Heart left ventricle (tissue), 16 donors: ENCODE results near the gene UNC119. TPM values are rescaled to one million over a fixed set of nuclear protein-coding genes. Genes with fewer than 3 reads are reported as not detected.

Experiments used
- ATAC-seq, 4 donors: fragments of 200-7000 bp; cut with Tn5 transposase; one replicate each; pipeline ENCODE4 v1.9.1; 2020 to 2022; ENCODE audit warnings: moderate library complexity in 4 of 4, mild to moderate bottlenecking in 3 of 4, moderate number of reproducible peaks in 1 of 4
- DNase-seq, 5 donors: peaks; one replicate each; pipeline ENCODE4 v3.0.0-alpha.2; 2020
- H3K27ac ChIP-seq, 12 donors: fragments of 200-600 bp; sonication (generic) in 4 of 12; one replicate each; pipeline versions ENCODE4 v1.5.0 to v1.8.0; 2016 to 2022; ENCODE audit warnings: mild to moderate bottlenecking in 2 of 12
- H3K27me3 ChIP-seq, 9 donors: fragments of 200-600 bp; sonication (generic) in 2 of 9; one replicate each; pipeline versions ENCODE4 v1.5.1 to v1.8.0; 2016 to 2022; ENCODE audit warnings: mild to moderate bottlenecking in 3 of 9
- H3K36me3 ChIP-seq, 9 donors: fragments of 200-600 bp; sonication (generic) in 2 of 9; one replicate each; pipeline versions ENCODE4 v1.5.0 to v1.8.0; 2018 to 2022; ENCODE audit warnings: mild to moderate bottlenecking in 2 of 9
- H3K4me1 ChIP-seq, 12 donors: fragments of 200-600 bp; sonication (generic) in 4 of 12; one replicate each; pipeline versions ENCODE4 v1.5.0 to v1.8.0; 2016 to 2022; ENCODE audit warnings: mild to moderate bottlenecking in 3 of 12
- H3K4me3 ChIP-seq, 12 donors: fragments of 200-600 bp; sonication (generic) in 4 of 12; one replicate each; pipeline versions ENCODE4 v1.5.0 to v1.8.0; 2017 to 2022; ENCODE audit warnings: mild to moderate bottlenecking in 9 of 12, moderate library complexity in 4 of 12
- H3K9me3 ChIP-seq, 12 donors: fragments of 200-600 bp; sonication (generic) in 4 of 12; one replicate each; pipeline versions ENCODE4 v1.5.0 to v1.8.0; 2016 to 2022; ENCODE audit warnings: mild to moderate bottlenecking in 1 of 12
- POLR2A ChIP-seq, 2 donors: fragments of 450-650 bp; IDR thresholded peaks; one replicate each; pipeline ENCODE4 v1.6.1; 2017; ENCODE audit warnings: antibody characterized with exemption in 2 of 2, mild to moderate bottlenecking in 2 of 2, moderate library complexity in 2 of 2
- WGBS, 4 donors: extraction: QIAGEN DNeasy Blood & Tissue Kit in 2 of 4; methylation state at CpG; one replicate each; pipeline versions ENCODE4 v1.1.5 to v1.1.7; 2013 to 2018; 5-methylcytosine and 5-hydroxymethylcytosine counted together
- intact Hi-C, 10 donors: fragments of 100-400 bp; cut with DNase I; formaldehyde crosslinking; loops; one replicate each; pipeline versions ENCODE4 v1.11.1 to v1.14.2; 2022
- polyA plus RNA-seq, 2 donors: library from polyadenylated mRNA; stranded (reverse); fragments of 200-250 nt; gene quantifications; one replicate each; pipeline ENCODE4 v1.2.3, GENCODE V29; 2013
- total RNA-seq, 9 donors: library from RNA; depleted of rRNA in 2 of 9; stranded (reverse); fragments of >200 nt in 2 of 9; fragmentation: NEBNext Ultra II Directional in 3 of 9; extraction: Animal tissue kit (Norgen Biotek cat#: 25700) in 3 of 9; gene quantifications; one replicate each; pipeline versions ENCODE4 v1.1.0 to v1.2.4, GENCODE V29; 2016 to 2023
- TF ChIP-seq, protein P1 (sequence below), 12 donors: fragments of 200-600 bp; sonication (generic) in 4 of 12; IDR thresholded peaks; one replicate each; pipeline versions ENCODE4 v1.5.0 to v1.8.0; 2018 to 2022; ENCODE audit warnings: antibody characterized with exemption in 12 of 12, mild to moderate bottlenecking in 5 of 12
- donor health status: ischemic (EF 13 %, LVEDD 7.1; RV severe dilation, severe dysfunction).
- donor health status: healthy with polysubstance abuse.
- donor health status: DM: no; HTN: yes; CAD: no.
- donor health status: DM: no; HTN: no; CAD: no.
- donor health status: ischemic (EF 25% LVEDD 6.9; RV normal size, moderate dysfunction).
- donor health status: ischemic (EF 25% LVEDD 5.7; RV mildly dilated, moderate dysfunction).
- donor health status: healthy.
- donor health status: DM: yes; HTN: yes; CAD: no.
- donor health status: ischemic (EF 35%, LVEDD 5.7; RV mildly dilated, moderate dysfunction).
- donor health status: nonischemic (EF 11% LVEDD 7.7; RV severe dilation, severe dysfunction).
- donor health status: DM: yes; HTN: yes; CAD: no.
- donor health status: PGD.
- donor health status: ischemic (EF 29% LVEDD 5.4; RV normal size, mild dysfunction).
- donor health status: nonischemic (EF 23%, LVEDD 6.1; RV moderate dilation, normal function).

The UNC119 gene
- total and polyA plus RNA-seq, 11 donors = 12.8 to 30.7 (median 19.2) TPM

DNA sequence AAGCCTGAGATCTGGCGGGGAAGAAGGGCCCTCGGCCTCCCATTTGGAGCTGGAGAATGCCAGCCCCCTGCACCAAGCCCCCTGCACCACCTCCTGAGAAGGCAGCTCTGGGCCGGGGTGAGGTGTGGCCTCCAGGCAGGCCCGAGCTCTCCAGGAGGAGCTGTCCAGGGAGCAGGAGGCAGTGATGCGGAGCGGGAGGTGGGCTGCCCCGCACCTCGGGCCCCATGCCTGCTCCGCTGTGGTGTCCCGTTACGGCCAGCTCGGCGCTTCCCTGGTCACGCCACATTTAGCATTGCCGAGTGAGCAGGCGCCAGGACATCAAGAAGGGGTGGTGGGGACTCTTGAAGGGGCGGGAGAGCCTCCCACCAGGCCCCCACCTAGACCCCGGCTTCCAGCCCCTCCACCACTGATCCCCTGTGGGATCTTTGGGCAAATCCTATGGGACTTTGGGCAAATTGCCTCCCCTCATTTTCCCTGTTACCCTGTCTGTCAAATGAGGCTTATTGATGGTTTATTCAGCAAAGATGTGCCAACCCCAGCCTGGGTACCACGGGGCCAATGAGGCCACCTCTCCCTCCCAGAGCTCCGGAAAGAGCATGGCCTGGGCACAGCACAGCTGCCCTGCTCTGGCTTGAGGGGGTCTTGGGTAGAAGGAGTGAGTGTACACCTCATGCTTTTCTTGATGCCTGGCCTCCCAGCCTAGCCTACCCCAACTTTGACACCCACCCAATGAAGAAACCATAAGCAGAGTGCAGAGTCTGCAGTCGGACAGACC is 30.9 kb downstream of the UNC119 start:
- Histone ChIP-seq H3K4me3 (no peak overlapping the region), H3K27me3 (peaks cover 0 to 5% (median 0%) of the 10 kb centered on the region in 9 donors), H3K36me3 (no peaks in the 10 kb centered on the region), H3K27ac (no peak overlapping the region), H3K9me3 (no peaks in the 10 kb centered on the region), H3K4me1 (no peaks in the 10 kb centered on the region)
- TF ChIP-seq, protein P1, sequence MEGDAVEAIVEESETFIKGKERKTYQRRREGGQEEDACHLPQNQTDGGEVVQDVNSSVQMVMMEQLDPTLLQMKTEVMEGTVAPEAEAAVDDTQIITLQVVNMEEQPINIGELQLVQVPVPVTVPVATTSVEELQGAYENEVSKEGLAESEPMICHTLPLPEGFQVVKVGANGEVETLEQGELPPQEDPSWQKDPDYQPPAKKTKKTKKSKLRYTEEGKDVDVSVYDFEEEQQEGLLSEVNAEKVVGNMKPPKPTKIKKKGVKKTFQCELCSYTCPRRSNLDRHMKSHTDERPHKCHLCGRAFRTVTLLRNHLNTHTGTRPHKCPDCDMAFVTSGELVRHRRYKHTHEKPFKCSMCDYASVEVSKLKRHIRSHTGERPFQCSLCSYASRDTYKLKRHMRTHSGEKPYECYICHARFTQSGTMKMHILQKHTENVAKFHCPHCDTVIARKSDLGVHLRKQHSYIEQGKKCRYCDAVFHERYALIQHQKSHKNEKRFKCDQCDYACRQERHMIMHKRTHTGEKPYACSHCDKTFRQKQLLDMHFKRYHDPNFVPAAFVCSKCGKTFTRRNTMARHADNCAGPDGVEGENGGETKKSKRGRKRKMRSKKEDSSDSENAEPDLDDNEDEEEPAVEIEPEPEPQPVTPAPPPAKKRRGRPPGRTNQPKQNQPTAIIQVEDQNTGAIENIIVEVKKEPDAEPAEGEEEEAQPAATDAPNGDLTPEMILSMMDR (IDR thresholded peaks at IDR 0.05) = no peak
- no peak for TF ChIP-seq POLR2A (IDR thresholded peaks at IDR 0.05)
- peak in 1 of 5 donors; percentile 53 for DNase-seq
- intact Hi-C loops = no loop called here
- WGBS, 4 donors = 50 to 74% (median 56%) methylated on average over 6 to 21 of the region's 21 CpGs
- peak in 1 of 4 donors; percentile 25 for ATAC-seq

DNA sequence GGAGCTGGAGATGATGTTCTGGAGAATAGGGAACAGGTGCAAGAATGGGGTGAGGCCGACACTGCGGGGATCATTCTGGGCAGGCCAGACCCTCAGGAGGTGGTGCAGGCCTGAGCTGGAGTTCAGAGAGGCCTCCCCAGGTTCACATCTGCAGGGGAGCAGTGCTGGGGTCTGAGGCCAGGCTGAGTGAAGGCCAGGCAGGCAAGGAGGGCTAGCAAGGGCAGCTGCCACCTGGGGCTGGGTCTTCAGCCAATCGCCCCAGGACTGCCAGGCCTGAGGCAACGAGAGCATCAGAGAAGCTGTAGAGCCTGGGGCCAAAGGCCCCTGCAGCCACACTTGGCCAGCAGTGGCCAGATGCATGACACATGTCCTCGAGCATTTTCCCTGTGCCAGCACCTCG is 31.7 kb downstream of the UNC119 start:
- WGBS, 4 donors = 80 to 85% (median 82%) methylated on average over 6 of the region's 6 CpGs

DNA sequence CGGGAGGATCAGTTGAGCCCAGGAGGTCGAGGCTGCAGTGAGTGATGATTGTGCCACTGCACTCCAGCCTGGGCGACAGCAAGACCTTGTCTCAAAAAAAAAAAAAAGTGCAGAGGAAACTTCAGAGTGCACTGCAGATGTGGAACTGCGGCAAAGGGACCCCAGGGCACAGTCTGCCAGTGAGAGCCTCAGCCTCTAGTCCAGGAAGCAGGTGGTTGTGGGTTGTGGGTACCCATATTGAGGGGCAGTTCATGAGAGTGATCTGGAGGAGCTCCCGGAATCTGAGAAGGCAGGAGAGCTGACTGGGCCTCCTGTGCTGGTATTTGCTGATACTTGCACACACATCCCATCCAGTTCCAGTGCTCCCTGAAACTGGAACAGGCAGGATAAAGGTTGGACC is 33.2 kb downstream of the UNC119 start:
- DNase-seq (peak in 1 of 5 donors; percentile 0), ATAC-seq (no peak)
- intact Hi-C loops = no loop called here
- Histone ChIP-seq H3K9me3 (no peaks in the 10 kb centered on the region), H3K4me1 (no peaks in the 10 kb centered on the region), H3K4me3 (no peak overlapping the region), H3K27ac (no peak overlapping the region), H3K27me3 (peaks cover 0 to 9% (median 0%) of the 10 kb centered on the region in 9 donors), H3K36me3 (no peaks in the 10 kb centered on the region)
- WGBS, 4 donors = 70 to 79% (median 76%) methylated on average over 5 of the region's 5 CpGs
- no peak for TF ChIP-seq POLR2A (IDR thresholded peaks at IDR 0.05)
- TF ChIP-seq, protein P1 (IDR thresholded peaks at IDR 0.05) = no peak

More for the DNA sequence above, 31.7 kb downstream of the UNC119 start:
- Histone ChIP-seq H3K27me3 (peaks cover 0 to 5% (median 0%) of the 10 kb centered on the region in 9 donors), H3K9me3 (no peaks in the 10 kb centered on the region), H3K27ac (no peak overlapping the region), H3K4me1 (no peaks in the 10 kb centered on the region), H3K4me3 (no peak overlapping the region), H3K36me3 (no peaks in the 10 kb centered on the region)
- DNase-seq = peak in 1 of 5 donors; percentile 47
- no peak for ATAC-seq
- intact Hi-C loops = no loop called here
- no peak for TF ChIP-seq POLR2A (IDR thresholded peaks at IDR 0.05)
- TF ChIP-seq, protein P1 (IDR thresholded peaks at IDR 0.05) = no peak

DNA sequence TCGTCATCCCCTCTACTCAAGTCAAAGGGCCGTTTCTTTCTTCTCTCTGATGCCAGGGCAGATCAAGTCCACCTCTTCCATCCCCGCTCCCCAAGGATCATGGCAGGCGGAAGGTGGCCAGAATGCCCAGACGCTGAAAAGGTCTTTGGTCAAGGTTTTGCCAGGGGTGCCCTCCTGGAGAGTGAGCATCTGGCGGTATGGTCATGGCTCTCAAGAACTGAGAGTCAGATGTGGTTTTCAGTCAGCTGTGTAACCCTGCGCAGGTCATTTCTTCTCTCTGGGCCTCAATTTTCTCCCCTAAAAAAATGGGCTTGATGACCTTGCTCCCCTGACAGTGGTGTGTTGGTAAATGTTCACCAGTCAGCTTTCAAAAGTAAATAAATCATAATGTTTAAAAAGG is 33.8 kb downstream of the UNC119 start:
- Histone ChIP-seq H3K4me3 (no peak overlapping the region), H3K27ac (no peak overlapping the region), H3K36me3 (no peaks in the 10 kb centered on the region), H3K4me1 (no peaks in the 10 kb centered on the region), H3K27me3 (peaks cover 0 to 14% (median 2%) of the 10 kb centered on the region in 9 donors), H3K9me3 (no peaks in the 10 kb centered on the region)
- DNase-seq (no peak), ATAC-seq (no peak)
- TF ChIP-seq, protein P1 (IDR thresholded peaks at IDR 0.05) = no peak
- no peak for TF ChIP-seq POLR2A (IDR thresholded peaks at IDR 0.05)
- 80 to 91% (median 84%) methylated on average over 7 of the region's 7 CpGs for WGBS, 4 donors
- intact Hi-C loops = no loop called here
